Measurements from ENCODE around the gene CCL14.

Gene CCL14

GRCh38 chr17:35981246-35981645 is 5.3 kb downstream of the CCL14 start, which contains the start of gene CCL16:
Gene CCL16, minus strand, starts transcription at chr17:35981497. Its CDS starts 77 bp downstream, at chr17:35981420.
- no peak within 1 kb of the TSS for H3K4me3 ChIP-seq (ENCODE audit: low read depth, low read length)
- TF ChIP-seq CTCF (IDR thresholded peaks at IDR 0.05; ENCODE audit: low read depth, low read length) = no peak
- in situ Hi-C loops (cut with HindIII; ENCODE audit: low sequenced_read_pairs) = no loop called here
- no peak for DNase-seq (ENCODE audit: low read depth, low spot score)

GRCh38 chr17:35978346-35978745 is 8.2 kb downstream of the CCL14 start:
- DNase-seq (ENCODE audit: low read depth, low spot score) = no peak
- no peak for TF ChIP-seq CTCF (IDR thresholded peaks at IDR 0.05; ENCODE audit: low read depth, low read length)
- in situ Hi-C loops (cut with HindIII; ENCODE audit: low sequenced_read_pairs) = no loop called here
- H3K4me3 ChIP-seq (ENCODE audit: low read depth, low read length) = no peak overlapping the region

GRCh38 chr17:35977509-35977908 is 9.0 kb downstream of the CCL14 start:
- no peak for TF ChIP-seq CTCF (IDR thresholded peaks at IDR 0.05; ENCODE audit: low read depth, low read length)
- in situ Hi-C loops (cut with HindIII; ENCODE audit: low sequenced_read_pairs) = no loop called here
- DNase-seq (ENCODE audit: low read depth, low spot score) = no peak
- no peak overlapping the region for H3K4me3 ChIP-seq (ENCODE audit: low read depth, low read length)

- no peak for TF ChIP-seq CTCF (IDR thresholded peaks at IDR 0.05; ENCODE audit: low read depth, low read length)
- in situ Hi-C loops (cut with HindIII; ENCODE audit: low sequenced_read_pairs) = no loop called here
- peak; percentile 9 for DNase-seq (ENCODE audit: low read depth, low spot score)
- H3K4me3 ChIP-seq (ENCODE audit: low read depth, low read length) = no peak overlapping the region
These were observed 12.9 kb downstream of the CCL14 start for GRCh38 chr17:35973333-35974260.

DNA sequence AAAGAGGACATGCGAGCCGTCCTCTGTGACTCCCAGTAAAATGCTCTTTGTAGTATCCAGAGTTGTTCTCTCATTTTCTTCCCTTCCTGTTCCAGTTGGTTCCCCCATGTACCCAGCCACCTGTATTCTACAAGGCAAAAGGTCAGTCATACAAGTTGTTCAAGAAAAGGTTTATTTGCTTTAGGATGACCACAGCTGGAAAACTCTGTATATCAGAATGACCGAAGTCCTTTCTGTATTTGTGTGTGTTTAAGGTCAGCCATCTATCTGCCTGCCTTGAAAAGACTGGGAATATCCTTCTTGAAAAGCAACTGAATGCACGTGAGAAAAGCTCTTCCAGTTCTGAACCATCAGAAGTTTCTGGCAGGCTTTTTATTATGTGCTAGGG is 13.6 kb downstream of the CCL14 start:
- in situ Hi-C loops (cut with HindIII; ENCODE audit: low sequenced_read_pairs) = no loop called here
- TF ChIP-seq CTCF (IDR thresholded peaks at IDR 0.05; ENCODE audit: low read depth, low read length) = no peak
- no peak for DNase-seq (ENCODE audit: low read depth, low spot score)
- H3K4me3 ChIP-seq (ENCODE audit: low read depth, low read length) = no peak overlapping the region

- no peak for DNase-seq (ENCODE audit: low read depth, low spot score)
- no peak overlapping the region for H3K4me3 ChIP-seq (ENCODE audit: low read depth, low read length)
- in situ Hi-C loops (cut with HindIII; ENCODE audit: low sequenced_read_pairs) = no loop called here
- no peak for TF ChIP-seq CTCF (IDR thresholded peaks at IDR 0.05; ENCODE audit: low read depth, low read length)
These were observed 14.0 kb downstream of the CCL14 start for GRCh38 chr17:35972535-35972934.
